Panc1 (cell line): ENCODE results near the gene DLG2.
"Not testable (repeated sequence)": the region's sequence is repeated elsewhere in the genome, so short reads cannot be mapped to it uniquely, and the experiment has no call there.

Source experiments
- TF ChIP-seq, protein P1 (sequence below): fragments of 450-650 bp; IDR thresholded peaks from 2 replicates; pipeline ENCODE4 v1.5.1; 2017; ENCODE audit warnings: mild to moderate bottlenecking
- TF ChIP-seq, protein P2 (sequence below), 2 experiments: IDR thresholded peaks; 2 replicates each; pipeline ENCODE4 v1.6.1; 2011 to 2012; ENCODE audit warnings: low read depth in 2 of 2, control low read depth in 1 of 2, low read length in 1 of 2, mild to moderate bottlenecking in 1 of 2, moderate library complexity in 1 of 2; ENCODE audit not compliant: insufficient read depth in 1 of 2

DNA sequence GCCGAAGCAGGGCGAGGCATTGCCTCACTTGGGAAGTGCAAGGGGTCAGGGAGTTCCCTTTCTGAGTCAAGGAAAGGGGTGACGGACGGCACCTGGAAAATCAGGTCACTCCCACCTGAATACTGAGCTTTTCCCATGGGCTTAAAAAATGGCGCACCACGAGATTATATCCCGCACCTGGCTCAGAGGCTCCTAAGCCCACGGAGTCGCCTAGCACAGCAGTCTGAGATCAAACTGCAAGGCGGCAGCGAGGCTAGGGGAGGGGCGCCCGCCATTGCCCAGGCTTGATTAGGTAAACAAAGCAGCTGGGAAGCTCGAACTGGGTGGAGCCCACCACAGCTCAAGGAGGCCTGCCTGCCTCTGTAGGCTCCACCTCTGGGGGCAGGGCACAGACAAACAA, 2039.3 kb downstream of the DLG2 start:
- TF ChIP-seq, protein P1, sequence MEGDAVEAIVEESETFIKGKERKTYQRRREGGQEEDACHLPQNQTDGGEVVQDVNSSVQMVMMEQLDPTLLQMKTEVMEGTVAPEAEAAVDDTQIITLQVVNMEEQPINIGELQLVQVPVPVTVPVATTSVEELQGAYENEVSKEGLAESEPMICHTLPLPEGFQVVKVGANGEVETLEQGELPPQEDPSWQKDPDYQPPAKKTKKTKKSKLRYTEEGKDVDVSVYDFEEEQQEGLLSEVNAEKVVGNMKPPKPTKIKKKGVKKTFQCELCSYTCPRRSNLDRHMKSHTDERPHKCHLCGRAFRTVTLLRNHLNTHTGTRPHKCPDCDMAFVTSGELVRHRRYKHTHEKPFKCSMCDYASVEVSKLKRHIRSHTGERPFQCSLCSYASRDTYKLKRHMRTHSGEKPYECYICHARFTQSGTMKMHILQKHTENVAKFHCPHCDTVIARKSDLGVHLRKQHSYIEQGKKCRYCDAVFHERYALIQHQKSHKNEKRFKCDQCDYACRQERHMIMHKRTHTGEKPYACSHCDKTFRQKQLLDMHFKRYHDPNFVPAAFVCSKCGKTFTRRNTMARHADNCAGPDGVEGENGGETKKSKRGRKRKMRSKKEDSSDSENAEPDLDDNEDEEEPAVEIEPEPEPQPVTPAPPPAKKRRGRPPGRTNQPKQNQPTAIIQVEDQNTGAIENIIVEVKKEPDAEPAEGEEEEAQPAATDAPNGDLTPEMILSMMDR, result not testable (repeated sequence)
- TF ChIP-seq, protein P2, sequence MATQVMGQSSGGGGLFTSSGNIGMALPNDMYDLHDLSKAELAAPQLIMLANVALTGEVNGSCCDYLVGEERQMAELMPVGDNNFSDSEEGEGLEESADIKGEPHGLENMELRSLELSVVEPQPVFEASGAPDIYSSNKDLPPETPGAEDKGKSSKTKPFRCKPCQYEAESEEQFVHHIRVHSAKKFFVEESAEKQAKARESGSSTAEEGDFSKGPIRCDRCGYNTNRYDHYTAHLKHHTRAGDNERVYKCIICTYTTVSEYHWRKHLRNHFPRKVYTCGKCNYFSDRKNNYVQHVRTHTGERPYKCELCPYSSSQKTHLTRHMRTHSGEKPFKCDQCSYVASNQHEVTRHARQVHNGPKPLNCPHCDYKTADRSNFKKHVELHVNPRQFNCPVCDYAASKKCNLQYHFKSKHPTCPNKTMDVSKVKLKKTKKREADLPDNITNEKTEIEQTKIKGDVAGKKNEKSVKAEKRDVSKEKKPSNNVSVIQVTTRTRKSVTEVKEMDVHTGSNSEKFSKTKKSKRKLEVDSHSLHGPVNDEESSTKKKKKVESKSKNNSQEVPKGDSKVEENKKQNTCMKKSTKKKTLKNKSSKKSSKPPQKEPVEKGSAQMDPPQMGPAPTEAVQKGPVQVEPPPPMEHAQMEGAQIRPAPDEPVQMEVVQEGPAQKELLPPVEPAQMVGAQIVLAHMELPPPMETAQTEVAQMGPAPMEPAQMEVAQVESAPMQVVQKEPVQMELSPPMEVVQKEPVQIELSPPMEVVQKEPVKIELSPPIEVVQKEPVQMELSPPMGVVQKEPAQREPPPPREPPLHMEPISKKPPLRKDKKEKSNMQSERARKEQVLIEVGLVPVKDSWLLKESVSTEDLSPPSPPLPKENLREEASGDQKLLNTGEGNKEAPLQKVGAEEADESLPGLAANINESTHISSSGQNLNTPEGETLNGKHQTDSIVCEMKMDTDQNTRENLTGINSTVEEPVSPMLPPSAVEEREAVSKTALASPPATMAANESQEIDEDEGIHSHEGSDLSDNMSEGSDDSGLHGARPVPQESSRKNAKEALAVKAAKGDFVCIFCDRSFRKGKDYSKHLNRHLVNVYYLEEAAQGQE (IDR thresholded peaks at IDR 0.05; ENCODE audit: insufficient read depth in 1 of 2, low read depth in 2 of 2, low read length in 1 of 2), result not testable (repeated sequence)
